Measurements from ENCODE around the gene EFNA5.
A peak's percentile ranks its signal among the peaks of the same experiment; 100 is the strongest.

Gene EFNA5

DNA sequence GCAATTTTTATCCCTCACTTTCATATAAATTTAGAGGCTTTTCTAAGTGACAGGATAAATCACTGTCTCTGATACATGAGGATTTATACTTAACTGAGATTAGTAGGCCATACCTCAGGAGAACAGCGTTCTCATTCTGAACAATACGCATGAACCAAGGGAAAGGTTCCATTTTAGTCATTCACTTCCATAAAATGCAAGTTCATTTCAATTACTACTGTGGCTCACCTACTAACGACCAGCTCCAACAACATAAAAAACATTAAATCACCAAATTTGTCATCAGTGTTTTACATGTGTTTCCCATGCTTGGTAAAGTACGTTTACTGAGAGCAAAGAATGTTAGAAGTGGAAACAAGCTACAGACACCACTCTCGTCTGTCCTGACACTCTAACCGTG, 67.4 kb downstream of the EFNA5 start:
- no peak for DNase-seq (ENCODE audit: low read depth)

DNA sequence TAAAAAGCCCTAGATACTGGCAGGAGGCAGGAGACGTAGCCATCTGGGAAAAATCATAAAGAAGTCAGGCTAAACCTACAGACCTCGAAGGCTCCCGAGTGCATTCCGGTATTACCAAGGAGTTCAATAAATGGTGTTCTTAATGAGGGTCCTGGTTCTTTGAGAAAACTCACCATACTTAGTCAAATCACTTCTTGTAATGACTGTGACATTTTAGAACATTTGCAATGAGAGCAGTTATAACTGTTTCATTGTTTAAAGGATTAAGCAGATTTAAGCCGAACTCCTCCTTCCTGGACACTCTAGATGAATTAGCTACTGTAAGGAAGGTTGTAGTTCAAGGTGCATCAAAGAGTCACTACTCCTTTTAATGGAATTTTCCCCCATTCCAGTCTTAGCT, 67.8 kb downstream of the EFNA5 start:
- no peak for DNase-seq (ENCODE audit: low read depth)

DNA sequence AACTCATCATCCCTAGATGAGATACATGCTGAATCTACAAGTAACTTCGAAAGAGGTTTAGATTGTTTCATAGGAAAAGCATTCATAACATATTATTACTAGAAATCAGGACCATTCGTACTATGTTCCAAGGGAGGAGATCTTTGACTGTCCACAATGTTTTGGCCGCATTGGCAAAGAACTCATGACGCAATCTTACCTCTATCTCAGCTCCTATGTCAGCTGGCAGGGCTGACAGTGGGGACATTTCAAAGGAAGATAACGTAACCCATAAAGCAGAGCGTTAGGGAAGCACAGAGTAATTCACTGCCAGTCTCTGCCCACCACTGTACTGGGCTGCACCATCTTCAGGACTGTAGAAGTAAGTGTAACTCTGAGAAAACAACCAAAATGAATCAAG, 69.7 kb downstream of the EFNA5 start:
- DNase-seq (ENCODE audit: low read depth): no peak

- DNase-seq (ENCODE audit: low read depth): no peak
Observed at GRCh38 chr5:107598958-107599357, 71.8 kb downstream of the EFNA5 start.

DNA sequence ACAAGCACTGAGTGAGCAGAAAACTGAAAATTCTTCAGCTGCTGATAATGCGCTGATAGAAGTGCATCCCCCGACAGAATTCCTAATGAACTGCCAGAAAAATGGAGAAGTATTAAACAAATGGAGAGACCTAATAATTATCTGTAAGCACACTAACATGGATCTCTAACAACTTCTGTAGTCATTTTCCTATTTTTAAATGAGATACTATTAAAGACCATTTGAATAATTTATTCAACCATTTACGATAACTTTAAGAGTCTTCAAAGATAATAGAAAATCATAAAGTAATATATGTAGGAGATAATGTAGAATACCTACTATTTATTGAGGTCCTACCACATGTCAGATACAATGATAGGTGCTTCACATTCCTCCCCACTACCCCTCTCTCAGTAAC, 72.9 kb downstream of the EFNA5 start:
- no peak for DNase-seq (ENCODE audit: low read depth)

GRCh38 chr5:107597247-107597646, 73.5 kb downstream of the EFNA5 start:
- DNase-seq (ENCODE audit: low read depth): no peak

DNA sequence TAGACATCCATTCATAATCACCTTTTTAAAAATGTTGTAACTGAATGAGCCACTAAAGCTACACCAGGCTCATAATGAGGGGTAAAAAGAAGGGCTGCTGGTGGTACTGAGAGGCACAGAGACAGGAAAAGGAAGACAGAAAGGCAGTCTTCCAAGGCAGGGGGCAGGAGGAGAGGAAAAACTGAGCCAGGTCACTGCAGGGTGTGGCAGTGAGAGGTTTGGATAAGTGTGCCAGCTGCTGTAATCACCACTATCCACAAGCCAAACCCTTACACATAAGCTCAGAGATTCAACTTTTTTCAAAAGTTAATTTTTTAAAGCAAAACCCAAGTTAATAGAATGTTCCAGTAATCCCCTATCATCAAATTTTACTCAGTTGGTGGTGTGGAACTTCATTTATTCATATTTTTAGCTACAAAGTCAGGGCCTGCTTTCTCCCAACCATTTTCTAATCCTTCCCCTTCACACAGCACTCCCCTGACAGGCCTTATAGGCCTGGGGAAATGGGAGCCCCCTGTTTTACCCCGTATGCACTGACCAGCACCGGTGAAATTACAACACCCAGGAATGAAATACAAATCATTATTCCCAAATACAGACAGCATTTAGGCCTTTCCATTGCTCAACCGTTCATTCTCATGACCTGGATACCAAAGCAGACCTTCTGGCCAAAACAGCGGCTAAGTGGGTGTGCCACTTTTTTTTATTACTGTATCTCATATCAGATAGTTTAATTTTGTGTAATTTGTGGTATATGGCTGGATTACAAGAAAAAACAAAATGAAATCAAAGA, 76.3 kb downstream of the EFNA5 start:
- DNase-seq (ENCODE audit: low read depth): no peak

DNA sequence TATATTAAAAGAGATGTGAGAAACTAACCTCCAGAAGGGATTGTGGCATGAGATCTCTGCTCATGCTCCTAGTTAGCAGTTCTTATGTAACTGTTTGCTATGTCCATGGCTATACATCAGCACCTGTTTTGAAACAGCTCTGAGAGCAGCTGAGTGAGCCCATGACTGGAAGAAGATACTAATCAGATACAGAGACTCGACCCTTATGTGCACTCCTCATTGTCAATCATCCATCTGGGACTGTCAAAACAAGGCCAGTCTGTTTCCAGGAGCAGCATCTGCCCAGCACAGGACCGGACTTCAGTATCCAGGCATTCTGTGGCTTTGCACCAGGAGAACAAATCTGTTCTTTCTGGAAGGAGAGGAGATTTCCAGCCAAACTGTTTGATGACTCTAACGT, 77.7 kb downstream of the EFNA5 start:
- DNase-seq (ENCODE audit: low read depth): no peak

DNA sequence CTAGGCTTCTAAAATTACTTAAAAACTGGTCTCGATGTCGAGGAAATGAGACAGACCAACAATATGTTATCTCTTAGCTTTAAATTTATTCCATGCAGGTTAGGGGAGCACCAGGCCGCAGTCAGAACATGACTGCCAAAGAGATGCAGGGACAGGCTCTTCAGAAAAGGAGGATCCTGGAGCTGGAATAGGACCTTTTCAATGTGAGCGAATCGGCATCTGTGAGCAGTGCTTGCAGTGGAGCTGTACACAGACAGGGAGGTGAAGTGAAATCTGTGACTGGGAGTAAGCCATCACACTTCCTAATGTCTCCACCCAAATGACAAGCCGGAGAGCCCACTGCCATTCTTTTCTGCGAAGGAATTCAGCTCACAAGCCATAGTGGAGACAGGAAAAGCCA, 78.2 kb downstream of the EFNA5 start:
- DNase-seq (ENCODE audit: low read depth): no peak

DNA sequence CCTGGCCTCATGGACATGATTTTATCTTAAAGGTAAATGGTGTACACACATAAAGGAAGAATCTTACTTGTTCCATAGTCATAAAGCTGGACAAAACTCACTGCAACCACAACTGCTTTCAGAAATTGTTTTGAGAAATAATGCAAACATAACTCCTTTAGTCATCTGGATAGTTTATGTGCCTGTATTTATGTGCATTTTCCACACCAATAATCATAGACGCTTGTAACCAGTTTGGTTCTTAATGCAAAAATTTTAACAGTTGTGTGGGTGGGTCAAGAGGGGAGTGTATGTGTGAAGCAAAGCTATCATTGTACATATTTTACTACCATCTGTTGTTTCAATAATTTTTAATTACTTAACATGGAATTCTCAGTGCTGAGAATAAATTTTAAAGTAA, 80.1 kb downstream of the EFNA5 start:
- no peak for DNase-seq (ENCODE audit: low read depth)

DNA sequence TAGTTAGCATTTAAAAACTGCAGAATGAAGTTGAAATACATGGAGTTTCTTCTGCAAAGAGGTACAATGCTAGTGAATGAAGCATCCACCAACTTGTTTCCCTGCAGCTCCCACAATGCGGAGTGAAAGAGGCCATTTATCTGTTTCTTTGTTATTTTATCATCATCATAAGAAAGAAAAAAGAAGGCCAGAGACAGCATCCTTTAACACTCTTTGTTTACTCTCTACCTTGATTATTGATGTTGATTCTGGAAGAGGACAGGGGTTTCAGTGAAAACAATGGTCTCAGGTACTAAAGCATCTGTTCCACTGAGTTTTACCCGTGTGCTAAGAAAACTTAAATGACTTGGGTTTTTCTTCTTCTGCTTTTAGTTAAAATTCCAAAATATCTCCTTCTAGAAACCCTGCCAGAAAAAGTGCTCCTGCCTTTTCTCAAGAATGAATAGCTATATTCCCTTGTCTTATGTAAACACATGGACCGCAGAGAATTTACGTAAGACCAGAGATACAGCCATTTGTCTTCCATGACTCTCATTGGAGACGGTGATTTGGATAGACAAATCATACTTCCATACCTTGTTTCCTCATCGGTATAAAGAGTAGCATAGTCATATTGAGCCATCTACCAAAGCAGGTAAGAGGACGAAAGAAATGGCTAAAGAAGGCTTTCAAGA, 81.1 kb downstream of the EFNA5 start:
- no peak for DNase-seq (ENCODE audit: low read depth)

DNA sequence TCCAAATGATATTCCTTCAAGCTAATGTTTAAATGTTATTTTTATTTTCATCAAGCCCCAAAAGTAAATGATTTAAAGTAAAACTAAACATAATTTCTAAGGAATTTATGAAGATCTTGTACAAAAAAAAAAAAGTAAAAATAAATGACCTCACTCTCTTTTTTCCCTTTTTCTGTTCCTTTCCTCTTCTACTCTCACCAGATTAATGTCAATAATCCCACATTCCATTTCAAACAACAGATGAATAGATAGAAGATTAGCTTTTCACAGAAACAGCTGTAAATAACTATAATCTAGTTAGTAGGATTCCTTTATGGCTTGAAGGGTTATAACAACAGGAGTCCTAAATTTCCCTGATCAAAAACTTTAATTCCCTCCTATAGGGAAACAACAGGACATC, 88.1 kb downstream of the EFNA5 start:
- no peak for DNase-seq (ENCODE audit: low read depth)

DNA sequence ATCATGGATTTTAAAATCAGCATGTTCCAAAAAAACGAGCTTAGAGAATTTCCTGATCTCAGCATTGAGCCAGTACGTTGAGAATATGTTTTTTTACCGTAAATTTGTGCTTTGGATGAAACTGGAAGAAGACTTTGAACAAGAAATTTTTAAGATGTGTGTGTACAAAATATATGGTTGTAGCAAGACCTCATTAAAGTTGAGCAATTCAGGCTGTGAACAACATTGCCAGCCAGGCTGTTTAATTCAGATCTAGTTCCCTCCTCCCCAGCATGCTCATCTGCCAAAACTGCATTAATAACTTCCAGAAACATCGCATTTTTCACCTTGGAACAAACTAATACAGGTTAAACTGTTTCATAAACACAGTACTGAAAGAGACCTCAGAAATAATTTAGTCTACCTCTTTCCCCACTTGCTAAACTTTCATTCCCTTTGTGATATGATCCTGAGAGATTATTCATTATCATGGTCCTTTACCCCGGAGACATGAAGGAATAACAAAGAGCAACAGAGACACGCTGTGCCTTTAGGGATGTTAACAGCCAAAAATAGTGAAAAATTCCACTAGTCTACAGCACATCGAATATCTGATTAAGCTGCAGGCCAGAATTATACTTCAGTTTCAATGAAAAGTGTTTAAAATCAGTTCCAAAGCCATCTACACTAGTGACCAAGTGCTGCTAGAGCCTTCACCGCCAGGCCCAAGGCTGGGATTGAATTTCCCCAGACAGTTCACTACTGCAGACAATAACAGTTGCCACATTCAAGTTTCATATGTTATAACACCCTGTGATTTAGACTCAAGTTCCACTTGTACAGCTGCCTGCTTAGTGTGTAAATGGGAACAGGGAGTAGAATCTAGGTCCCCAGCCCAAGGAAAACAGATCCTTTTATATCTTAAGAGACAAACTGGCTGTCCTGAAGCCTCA, 89.6 kb downstream of the EFNA5 start:
- DNase-seq (ENCODE audit: low read depth): peak; percentile 30

GRCh38 chr5:107578051-107578635, 92.6 kb downstream of the EFNA5 start:
- no peak for DNase-seq (ENCODE audit: low read depth)

- DNase-seq (ENCODE audit: low read depth): no peak
Observed at GRCh38 chr5:107577394-107577950, 93.3 kb downstream of the EFNA5 start.

GRCh38 chr5:107576736-107577393, 93.9 kb downstream of the EFNA5 start:
- DNase-seq (ENCODE audit: low read depth): no peak

DNA sequence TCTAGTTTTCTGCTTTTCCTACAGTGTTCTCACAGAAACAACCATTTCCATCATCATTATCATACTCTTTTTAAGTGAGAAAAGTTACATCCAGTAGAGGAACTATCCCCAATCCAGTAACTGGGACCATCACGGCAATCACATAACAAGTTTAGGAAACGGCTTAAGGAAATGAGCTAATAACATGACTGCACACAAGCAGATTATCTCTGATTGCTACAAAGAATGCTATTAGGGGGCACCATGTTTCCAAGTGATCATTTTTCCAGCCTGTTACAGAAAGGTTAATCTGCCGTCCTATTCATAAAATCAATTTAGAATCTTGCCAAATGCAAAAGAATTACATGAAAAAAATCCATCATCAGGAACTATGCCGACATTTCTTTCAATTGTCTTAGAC, 94.6 kb downstream of the EFNA5 start:
- no peak for DNase-seq (ENCODE audit: low read depth)

DNA sequence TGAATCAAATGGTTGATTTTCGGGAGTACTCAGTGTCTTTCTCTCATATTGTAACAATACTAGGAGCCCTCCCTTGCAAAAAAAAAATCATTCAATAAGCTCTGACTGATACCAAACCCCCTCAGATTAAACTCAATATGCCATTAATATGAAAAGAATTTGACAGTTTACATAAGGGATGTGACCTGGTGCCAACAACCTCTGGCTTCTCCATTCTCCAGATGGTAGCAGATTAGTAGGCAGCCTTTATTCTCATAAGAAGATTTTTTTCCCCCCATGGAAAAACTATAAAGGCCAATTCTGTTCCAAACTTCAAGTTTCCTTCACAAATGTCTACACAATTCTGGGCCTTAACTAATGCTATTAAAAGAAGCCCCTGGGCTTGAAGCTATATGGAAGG, 96.5 kb downstream of the EFNA5 start:
- no peak for DNase-seq (ENCODE audit: low read depth)

GRCh38 chr5:107572715-107573368, 97.9 kb downstream of the EFNA5 start:
- DNase-seq (ENCODE audit: low read depth): no peak

DNA sequence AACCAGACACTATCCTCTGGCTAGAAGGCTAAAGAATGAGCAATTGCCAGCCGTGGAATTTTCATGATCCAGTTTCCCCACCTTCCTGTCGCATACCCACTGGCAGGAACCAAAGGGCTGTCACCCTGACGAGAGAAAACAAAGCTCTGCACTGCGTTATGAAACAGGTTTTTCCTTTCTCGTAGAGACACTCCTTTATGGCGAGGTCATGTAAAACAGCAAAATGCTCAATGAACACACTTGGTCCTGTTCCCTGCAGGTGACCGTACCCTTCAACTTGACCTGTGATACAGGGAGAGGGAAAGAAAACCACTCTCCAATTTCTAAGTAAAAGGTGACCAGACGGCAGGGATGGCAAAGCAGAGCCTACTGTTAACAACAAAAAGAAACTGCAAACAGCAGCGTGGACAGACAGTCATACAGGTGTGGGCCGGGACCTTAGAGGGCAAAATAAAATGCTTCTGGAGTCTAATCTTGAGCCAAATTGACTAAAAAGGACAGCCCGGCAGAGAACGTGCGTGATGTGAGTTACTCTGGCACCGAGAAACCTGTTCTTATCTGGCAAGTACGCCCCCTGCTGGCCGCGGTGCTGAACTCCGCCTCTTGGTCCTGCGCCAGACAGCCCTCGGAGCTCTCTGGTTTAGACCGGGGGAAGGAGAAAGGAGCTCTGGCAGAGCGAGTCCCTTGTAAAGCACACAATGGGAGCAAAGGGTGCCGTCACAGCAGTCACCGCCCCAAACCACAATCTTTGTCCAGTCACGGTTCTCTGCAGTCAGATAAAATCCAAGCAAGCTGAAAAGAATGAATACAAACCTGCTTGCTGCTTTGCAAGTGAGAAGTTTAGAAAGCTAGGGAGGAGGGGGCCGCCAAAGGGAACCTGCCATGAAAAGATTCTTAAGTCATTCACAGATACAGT, 98.9 kb downstream of the EFNA5 start:
- peak; percentile 54 for DNase-seq (ENCODE audit: low read depth)
